HT-29 (cell line): Measurements from ENCODE around the gene CLIC3. TPM values are rescaled to one million over a fixed set of nuclear protein-coding genes. Genes with fewer than 3 reads are reported as not detected.

ENCODE experiments used
- DNase-seq: peaks from one replicate; pipeline ENCODE4 v3.0.0-alpha.2; 2015; ENCODE audit warnings: low spot score
- total RNA-seq: library from RNA; depleted of rRNA; stranded (reverse); fragments of >200 nt; shearing (Covaris generic); gene quantifications from 2 replicates; pipeline ENCODE4 v1.2.3, GENCODE V29; 2014

CLIC3 gene
- total RNA-seq, 1 experiment from 2014 or later = 17.0 TPM

- no peak for DNase-seq
Measured at GRCh38 chr9:136965771-136966484, 30.4 kb downstream of the CLIC3 start.

- DNase-seq = no peak
Measured at GRCh38 chr9:136964833-136965422, 31.4 kb downstream of the CLIC3 start.

DNA sequence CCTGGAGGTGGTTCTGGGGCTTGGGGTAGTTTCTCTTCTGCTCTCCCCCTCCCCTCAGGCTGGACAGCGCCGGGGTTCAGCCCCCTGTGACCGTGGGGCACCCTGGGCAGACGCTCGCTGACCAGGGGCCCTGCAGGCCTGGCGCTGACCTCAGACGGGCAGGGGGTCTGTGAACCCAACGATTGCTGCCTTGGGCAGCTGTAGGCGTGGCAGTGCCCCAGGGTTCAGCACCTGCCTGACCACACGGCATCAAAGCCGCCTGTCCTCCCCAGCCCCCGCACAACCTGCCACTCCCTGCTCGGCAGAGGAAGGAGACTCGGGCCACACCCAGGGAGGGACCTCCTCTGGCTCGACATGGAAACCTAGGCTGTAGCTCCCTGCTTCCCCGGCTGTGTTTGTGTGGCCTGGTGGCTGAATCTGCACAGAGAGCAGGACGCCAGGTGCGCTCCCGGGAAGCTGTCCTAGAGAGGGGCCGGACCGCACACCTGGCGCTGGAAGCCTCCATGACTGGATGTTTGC is 32.1 kb downstream of the CLIC3 start:
- DNase-seq = no peak

GRCh38 chr9:136963751-136964150 is 32.6 kb downstream of the CLIC3 start:
- DNase-seq = no peak

DNA sequence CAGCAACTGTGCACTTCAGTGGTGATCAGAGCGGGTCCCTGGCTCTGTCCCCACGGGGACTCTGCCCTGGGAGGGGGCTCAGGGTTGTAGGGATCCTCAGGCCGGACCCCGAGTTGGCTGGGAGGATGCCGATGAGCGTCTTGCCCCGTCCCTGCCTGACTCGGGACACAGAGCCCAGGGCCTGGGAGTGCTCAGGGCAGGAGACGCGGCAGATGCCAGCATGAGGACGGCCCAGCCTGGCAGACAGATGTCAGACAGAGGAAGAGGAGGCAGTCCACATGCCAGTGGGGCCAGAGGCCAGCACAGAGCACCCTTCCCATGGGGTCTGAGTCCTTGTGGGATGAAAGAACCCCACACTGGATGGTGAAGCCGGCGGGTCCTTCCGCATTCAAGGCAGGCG is 33.0 kb downstream of the CLIC3 start:
- no peak for DNase-seq

- DNase-seq = no peak
Measured at GRCh38 chr9:136962701-136963248, 33.6 kb downstream of the CLIC3 start.

- DNase-seq = no peak
Measured at GRCh38 chr9:136962163-136962562, 34.2 kb downstream of the CLIC3 start.

GRCh38 chr9:136961279-136962065 is 34.9 kb downstream of the CLIC3 start:
- no peak for DNase-seq

DNA sequence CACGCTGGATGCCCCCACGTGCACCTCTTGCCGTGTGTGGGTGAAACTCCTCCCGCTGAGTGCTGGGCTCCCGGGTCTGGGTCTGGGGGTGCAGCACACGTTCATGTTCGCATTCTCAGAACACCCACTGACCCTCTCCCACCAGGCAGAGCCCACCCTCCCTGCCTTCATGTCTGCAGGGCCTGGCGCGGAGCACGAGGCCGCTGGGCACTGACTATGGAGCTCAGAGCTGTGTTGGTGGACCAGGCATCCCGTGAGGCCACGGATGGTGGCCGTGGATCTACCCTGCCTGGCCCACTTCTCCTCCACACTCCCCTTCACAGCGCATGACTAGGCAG is 35.5 kb downstream of the CLIC3 start:
- DNase-seq = no peak

DNA sequence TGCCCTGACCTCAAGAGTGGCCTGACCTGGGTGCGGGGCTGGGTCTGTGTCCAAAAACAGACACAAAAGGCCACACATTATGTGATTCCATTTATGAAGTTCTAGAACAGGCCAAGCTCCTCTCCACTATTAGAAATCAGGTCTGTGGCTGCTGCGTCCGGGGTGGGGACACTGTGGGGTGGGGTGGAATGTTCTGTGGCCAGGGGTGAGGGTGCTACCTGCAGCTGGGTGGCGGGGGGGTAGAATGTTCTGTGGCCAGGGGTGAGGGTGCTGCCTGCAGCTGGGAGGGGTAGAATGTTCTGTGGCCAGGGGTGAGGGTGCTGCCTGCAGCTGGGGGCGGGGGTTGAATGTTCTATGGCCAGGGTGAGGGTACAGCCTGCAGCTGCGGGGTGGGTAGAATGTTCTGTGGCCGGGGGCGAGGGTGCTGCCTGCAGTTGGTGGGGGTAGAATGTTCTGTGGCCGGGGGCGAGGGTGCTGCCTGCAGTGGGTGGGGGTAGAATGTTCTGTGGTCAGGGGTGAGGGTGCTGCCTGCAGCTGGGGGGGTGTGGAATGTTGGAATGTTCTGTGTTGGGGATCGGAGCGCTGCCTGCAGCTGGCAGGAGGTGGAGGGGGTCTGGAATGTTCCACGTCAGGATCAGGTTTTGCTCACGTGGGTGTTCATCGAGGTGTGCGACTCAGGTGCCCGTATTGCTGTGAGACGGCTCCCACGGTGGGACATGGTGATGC is 36.0 kb downstream of the CLIC3 start:
- DNase-seq = no peak

- no peak for DNase-seq
Measured at GRCh38 chr9:136958898-136959850, 37.2 kb downstream of the CLIC3 start.

DNA sequence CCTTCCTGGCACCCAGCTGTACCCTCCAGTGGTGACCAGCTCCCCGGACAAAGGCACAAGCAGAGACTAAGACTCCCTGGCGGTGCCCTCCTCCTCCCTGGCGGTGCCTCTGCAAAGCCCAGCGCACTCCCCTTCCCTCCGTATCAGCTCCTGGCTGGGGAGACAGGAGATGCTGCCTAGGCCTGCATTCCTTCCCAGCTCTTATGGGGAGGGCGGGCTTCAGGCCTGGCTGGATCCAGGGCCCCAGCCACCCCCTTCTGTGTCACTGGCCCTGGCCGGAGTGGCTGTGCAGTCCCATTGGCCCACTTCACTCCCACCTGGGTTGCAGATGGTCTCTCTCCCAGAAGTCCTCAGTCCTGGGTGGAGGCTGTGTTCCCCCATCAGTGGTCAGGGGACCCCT is 37.9 kb downstream of the CLIC3 start:
- no peak for DNase-seq

GRCh38 chr9:136957901-136958300 is 38.5 kb downstream of the CLIC3 start:
- DNase-seq = no peak

- DNase-seq = no peak
Measured at GRCh38 chr9:136957461-136957860, 38.9 kb downstream of the CLIC3 start.

DNA sequence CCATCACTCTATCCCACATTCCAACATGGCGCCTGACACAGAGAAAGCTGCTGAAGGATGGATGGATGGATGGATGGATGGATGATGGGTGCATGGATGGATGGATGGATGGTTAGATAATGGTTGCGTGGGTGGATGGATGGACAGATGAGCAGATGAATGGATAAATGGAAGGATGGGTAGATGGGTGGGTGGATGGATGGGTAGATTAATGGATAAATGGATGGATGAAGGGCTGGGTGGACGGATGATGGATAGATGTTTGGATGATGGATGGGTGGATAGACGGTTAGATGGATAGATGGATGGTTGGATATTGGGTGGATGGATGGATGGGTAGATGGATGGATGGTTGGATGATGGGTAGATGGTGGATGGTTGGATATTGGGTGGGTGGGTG is 39.8 kb downstream of the CLIC3 start:
- DNase-seq = no peak

GRCh38 chr9:136955943-136956335 is 40.4 kb downstream of the CLIC3 start:
- no peak for DNase-seq

GRCh38 chr9:136955202-136955942 is 41.0 kb downstream of the CLIC3 start:
- DNase-seq = no peak

DNA sequence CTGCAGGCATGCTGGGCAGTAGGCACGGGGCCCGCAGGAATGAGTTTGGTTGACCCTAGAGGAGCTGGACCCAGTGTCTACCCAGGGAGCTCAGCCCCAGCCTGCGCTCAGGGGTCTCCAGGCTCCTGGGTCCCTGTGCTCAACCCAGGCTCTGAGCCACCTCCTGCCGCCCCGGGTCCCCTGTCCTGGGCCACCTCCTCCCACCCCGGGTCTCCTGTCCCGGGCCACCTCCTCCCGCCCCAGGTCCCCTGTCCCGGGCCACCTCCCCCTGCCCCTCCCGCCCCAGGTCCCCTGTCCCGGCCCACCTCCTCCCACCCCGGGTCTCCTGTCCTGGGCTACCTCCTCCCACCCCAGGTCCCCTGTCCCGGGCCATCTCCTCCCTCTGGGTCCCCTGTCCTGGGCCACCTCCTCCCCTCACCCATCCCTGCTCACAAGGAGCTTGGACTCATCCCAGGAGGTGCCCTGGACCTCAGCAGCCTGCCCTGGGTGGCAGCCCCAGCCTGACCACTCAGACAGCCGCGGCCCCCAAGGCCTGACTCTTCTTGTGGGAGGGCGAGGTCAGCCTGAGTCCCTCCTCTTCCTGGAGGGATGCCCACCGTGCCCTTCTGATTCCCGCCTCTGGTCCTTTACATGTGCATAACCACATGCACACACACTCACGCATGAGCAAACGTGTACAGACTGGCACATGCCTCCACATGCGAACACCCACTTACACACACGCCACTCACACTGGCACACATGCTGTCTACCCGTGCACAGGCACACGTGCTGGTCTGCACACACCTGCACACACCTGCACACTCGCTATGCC is 41.9 kb downstream of the CLIC3 start:
- no peak for DNase-seq

DNA sequence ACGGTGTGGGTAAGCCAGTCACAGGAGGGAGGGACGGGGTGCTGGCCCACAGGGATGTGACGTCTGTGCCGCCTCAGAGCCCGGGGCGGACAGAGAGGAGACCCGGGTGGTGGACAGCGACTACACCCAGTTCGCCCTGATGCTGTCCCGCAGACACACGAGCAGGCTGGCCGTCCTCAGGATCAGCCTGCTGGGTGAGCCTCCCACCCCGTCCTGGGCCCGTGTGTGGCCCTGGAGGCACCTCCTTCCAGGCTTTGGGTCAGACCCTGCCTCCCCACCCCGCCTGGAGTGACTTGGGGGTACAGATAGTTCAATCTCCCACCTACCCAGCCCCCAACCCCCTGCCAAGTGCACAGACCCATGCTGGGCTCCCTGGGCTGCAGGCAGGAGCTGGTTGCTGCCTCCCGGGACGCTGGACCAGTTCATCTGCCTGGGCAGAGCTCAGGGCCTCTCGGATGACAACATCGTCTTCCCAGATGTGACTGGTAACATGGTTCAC is 42.5 kb downstream of the CLIC3 start:
- no peak for DNase-seq
